Raji (cell line): ENCODE results near the gene FAH.
A peak's percentile ranks its signal among the peaks of the same experiment; 100 is the strongest.

ENCODE experiments used
- POLR2A ChIP-seq: IDR thresholded peaks from 2 replicates; pipeline ENCODE4 v1.6.1; 2011; ENCODE audit warnings: low read depth, low read length, control low read depth; ENCODE audit not compliant: insufficient read depth

The FAH gene

GRCh38 chr15:80138961-80139360 lies 13.8 kb upstream of the FAH start:
- no peak for TF ChIP-seq POLR2A

GRCh38 chr15:80140909-80141308 lies 11.9 kb upstream of the FAH start:
- TF ChIP-seq POLR2A = no peak

GRCh38 chr15:80141916-80142598 lies 10.7 kb upstream of the FAH start:
- no peak for TF ChIP-seq POLR2A

GRCh38 chr15:80142646-80143045 lies 10.2 kb upstream of the FAH start:
- no peak for TF ChIP-seq POLR2A

- no peak for TF ChIP-seq POLR2A
Observed at GRCh38 chr15:80151148-80151547, 1.7 kb upstream of the FAH start.

- no peak for TF ChIP-seq POLR2A
Observed at GRCh38 chr15:80151576-80151975, 1.2 kb upstream of the FAH start.

- peak; percentile 50; the same call in 1 of the 2 replicates for TF ChIP-seq POLR2A
Observed at GRCh38 chr15:80152180-80152895, 461 bp upstream of the FAH start.

- TF ChIP-seq POLR2A = no peak
Observed at GRCh38 chr15:80153900-80154299, 1.1 kb downstream of the FAH start.

GRCh38 chr15:80154336-80154735 lies 1.5 kb downstream of the FAH start:
- no peak for TF ChIP-seq POLR2A

- no peak for TF ChIP-seq POLR2A
Observed at GRCh38 chr15:80155001-80155377, 2.2 kb downstream of the FAH start.

GRCh38 chr15:80156176-80156720 lies 3.4 kb downstream of the FAH start:
- no peak for TF ChIP-seq POLR2A

GRCh38 chr15:80157215-80157614 lies 4.4 kb downstream of the FAH start:
- TF ChIP-seq POLR2A = no peak

GRCh38 chr15:80159301-80159700 lies 6.5 kb downstream of the FAH start:
- TF ChIP-seq POLR2A = no peak

GRCh38 chr15:80159811-80160569 lies 7.2 kb downstream of the FAH start:
- no peak for TF ChIP-seq POLR2A

- TF ChIP-seq POLR2A = no peak
Observed at GRCh38 chr15:80160570-80161156, 7.9 kb downstream of the FAH start.
